Measurements from ENCODE around the gene SHBG.

GRCh38 chr17:7629939-7630571, at the start of gene SHBG:
- TF ChIP-seq CTCF (IDR thresholded peaks at IDR 0.05), result no peak
- no peak for TF ChIP-seq POLR2A (IDR thresholded peaks at IDR 0.05)

Measured in Peyer's patch (tissue), 4 donors.